Measurements from ENCODE around the gene LMBRD2.
A peak's percentile ranks its signal among the peaks of the same experiment; 100 is the strongest.
"Not testable (repeated sequence)": the region's sequence is repeated elsewhere in the genome, so short reads cannot be mapped to it uniquely, and the experiment has no call there.

Gene LMBRD2

DNA sequence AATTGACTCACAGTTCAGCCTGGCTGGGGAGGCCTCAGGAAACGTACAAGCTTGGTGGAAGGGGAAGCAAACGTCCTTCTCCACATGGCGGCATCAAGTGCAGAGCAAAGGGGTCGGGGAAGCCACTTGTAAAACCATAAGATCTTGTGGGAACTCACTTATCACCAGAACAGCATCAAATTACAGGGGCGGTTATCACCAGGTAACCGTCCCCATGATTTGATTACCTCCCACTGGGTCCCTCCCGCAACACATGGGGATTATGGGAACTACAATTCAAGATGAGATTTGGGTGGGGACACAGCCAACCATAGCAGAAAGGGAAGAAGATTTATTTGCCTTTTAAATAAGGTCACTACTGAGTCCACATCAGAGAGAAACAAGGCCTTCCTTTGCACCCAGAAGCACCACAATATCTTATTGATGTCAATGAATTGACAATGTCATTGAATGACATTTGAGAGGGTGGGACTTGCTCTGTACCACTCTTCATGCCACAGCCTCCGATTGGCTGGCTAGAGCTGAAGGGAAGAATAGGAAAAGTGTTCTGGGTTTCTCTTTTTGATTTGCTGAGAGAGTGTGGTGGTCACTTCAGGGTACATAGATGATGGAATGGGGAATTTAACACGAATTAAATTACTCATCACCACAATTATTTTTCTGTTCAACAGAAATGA, 11.3 kb upstream of the LMBRD2 start:
- no peak for DNase-seq (ENCODE audit: low read depth in 1 of 2, low spot score in 1 of 2)

- no peak for DNase-seq (ENCODE audit: low read depth in 1 of 2, low spot score in 1 of 2)
Measured at GRCh38 chr5:36161361-36161760, 9.7 kb upstream of the LMBRD2 start.

DNA sequence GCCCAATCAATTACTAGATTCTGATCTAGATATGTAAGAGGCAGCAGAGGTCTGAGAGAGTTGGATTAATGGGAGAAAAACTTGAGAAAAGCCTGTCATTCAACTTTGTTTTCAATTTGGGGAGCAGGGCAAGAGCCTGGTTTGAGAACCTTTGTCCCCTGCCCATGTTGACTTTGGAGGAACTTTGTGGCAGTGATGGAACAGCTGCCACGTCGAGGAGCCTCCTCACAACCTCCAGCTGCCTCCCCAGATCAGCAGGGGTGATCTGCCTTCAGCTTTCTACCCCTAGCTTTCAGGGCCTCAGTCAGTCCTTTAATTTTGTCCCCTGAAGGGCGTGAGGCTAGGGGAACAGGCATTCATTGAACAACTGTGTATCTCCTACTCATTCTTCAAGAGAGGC, 8.9 kb upstream of the LMBRD2 start:
- no peak for DNase-seq (ENCODE audit: low read depth in 1 of 2, low spot score in 1 of 2)

- no peak for DNase-seq (ENCODE audit: low read depth in 1 of 2, low spot score in 1 of 2)
Measured at GRCh38 chr5:36158144-36158543, 6.5 kb upstream of the LMBRD2 start.

DNA sequence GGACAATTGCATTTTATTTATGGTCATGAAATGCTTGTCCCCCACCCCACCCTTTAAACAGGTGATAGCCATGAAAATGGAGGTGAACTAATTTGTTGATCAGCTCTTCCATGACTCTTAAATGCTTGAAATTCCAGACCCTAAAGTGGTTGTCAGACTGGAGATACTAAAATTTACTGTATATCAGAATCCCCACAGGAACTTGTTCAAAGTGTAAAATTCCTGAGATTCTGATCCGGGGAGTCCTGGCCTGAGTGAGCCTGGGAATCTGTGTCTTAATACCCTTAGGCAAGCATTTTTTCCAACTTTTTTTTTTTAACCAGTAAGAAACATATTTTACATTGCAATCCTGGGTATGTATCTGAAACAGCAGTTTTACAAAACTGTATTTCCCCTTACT, 4.9 kb upstream of the LMBRD2 start:
- DNase-seq (ENCODE audit: low read depth in 1 of 2, low spot score in 1 of 2), result no peak

DNA sequence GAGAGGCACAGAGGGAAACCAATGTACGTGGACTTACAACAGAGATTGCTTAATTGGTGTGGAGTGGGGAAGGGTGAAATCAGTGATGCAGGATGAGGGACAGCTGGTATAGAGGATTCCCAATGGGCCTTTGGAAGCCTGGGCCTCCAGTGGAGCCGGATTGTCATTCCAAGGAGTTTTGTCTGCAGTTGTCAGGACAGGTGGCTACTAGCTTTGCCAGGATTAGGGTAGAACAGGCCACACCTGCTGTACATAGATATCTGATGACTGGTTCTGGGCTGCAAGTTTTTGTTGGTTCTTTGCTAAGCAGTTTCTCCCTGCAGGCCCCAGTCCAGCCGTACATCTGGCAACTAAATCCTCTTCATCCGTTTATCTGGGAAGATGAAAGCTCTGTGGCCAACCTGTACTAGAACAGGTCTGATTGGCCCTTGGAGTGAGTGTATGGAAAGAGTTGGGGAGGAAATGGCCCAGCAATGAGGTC, 4.5 kb upstream of the LMBRD2 start:
- no peak for DNase-seq (ENCODE audit: low read depth in 1 of 2, low spot score in 1 of 2)

DNA sequence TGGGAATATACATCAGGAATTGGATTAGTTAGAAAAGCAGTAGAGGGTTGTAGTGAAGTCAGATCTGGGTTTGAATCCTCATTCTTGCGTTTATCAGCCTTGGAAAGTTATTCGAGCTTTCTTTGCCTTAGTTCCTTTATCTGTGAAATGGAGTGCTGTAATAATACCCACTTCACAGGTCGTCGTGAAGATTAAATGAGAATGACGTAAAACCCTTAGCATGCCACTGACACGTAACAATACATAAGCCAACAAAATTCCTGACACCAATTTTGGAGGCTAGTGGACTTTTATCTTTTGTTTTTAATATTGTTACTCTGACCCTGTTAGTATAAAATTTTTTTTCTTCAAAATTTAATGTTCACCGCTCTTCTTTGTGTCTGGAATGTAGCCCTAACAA, 3.6 kb upstream of the LMBRD2 start:
- no peak for DNase-seq (ENCODE audit: low read depth in 1 of 2, low spot score in 1 of 2)

GRCh38 chr5:36153726-36154125, 2.0 kb upstream of the LMBRD2 start:
- DNase-seq (ENCODE audit: low read depth in 1 of 2, low spot score in 1 of 2), result no peak

GRCh38 chr5:36153298-36153677, 1.6 kb upstream of the LMBRD2 start:
- no peak for DNase-seq (ENCODE audit: low read depth in 1 of 2, low spot score in 1 of 2)

GRCh38 chr5:36152324-36153297, 924 bp upstream of the LMBRD2 start:
- no peak for DNase-seq (ENCODE audit: low read depth in 1 of 2, low spot score in 1 of 2)

GRCh38 chr5:36150676-36151433, 832 bp downstream of the LMBRD2 start:
- peak in 1 of 2 donors; percentile 10 for DNase-seq (ENCODE audit: low read depth in 1 of 2, low spot score in 1 of 2)

- DNase-seq (ENCODE audit: low read depth in 1 of 2, low spot score in 1 of 2), result no peak
Measured at GRCh38 chr5:36147681-36148080, 4.0 kb downstream of the LMBRD2 start.

DNA sequence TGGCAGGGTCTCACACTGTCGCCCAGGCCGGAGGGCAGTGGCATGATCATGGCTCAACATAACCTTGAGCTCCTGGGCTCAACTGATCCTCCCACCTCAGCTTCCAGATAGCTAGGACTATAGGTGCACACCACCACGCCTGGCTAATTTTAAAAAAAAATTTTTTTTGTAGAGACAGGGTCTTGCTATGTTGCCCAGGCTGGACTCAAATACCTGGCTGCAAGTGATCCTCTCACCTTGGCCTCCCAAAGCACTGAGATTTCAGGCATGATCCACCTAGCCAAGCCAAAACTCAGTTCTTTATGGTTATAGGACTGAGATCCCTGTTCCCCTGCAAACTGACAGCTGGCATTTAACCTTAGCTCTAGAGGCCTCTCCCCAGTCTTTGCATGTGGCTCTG, 5.3 kb downstream of the LMBRD2 start:
- no peak for DNase-seq (ENCODE audit: low read depth in 1 of 2, low spot score in 1 of 2)

DNA sequence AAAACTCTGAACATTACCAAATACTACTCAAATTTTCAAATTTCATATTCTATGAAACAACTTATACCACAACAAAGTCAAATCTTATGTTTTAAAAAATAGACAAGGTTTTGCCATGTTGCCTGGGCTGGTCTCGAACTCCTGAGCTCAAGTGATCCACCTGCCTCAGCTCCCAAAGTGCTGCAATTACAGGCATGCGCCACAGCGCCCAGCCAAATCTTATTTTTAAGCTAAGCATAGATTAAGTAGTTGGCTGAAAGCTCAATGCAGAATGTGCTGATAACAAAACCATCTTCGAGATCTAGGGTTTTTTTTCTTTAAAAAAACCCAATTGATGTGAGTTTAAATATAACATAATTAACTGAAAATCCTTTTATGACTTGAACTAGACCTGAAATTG, 6.4 kb downstream of the LMBRD2 start:
- DNase-seq (ENCODE audit: low read depth in 1 of 2, low spot score in 1 of 2), result no peak

DNA sequence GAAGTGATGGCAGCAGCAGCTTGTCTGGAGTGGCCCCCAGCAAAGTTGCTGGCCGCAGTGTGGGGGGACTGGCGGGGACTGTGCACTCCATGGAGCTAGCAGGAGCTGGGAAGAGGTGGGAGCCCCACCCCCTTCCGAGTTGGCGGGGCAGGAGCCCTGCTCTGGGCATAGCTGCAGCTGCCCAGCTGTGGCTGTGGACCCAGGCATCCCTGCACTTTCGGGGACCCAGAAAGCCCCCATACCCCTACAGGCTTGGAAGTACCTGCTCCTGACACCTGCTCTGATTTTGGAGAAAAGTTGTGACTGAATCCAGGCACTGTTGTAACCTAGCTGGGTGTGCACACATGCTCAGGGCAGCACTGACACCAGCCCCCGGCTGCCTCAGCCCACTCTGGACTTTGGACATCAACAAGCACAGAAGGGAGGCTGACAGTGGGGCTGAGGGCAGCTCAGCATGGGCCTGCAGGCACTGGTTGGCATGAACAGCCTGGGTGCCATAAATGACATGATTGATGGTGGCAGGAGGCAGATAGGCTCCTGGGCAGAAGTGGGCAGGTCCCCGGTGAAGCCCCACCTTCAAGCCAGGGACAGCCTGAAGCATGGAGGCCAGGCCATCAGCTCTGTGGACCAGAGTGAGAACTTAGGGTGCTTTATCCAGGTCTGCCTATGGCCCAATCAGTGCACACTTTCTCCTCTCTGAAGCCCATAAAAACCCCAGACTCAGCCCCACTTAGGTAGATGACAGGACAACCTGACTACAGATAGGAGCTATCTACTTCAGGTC, 12.6 kb downstream of the LMBRD2 start:
- DNase-seq (ENCODE audit: low read depth in 1 of 2, low spot score in 1 of 2), result no peak

DNA sequence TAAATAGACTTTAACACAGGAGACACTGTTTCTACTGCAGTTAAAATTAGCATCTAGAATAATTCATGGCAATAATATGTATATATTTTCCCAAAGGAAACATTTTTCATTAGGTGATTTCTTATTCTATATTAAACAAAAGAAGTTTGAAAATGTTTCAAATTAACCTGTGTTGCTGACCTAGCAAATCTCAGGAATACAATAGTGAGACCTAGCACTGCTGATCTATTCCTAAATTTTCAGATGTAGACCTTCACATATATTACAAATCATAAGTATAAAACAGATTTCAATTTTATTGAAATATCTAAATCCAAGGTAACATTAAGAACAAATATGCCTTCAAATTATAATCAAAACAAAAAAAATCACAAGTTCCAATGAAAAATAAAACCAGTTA, 15.1 kb downstream of the LMBRD2 start:
- DNase-seq (ENCODE audit: low read depth in 1 of 2, low spot score in 1 of 2), result no peak

DNA sequence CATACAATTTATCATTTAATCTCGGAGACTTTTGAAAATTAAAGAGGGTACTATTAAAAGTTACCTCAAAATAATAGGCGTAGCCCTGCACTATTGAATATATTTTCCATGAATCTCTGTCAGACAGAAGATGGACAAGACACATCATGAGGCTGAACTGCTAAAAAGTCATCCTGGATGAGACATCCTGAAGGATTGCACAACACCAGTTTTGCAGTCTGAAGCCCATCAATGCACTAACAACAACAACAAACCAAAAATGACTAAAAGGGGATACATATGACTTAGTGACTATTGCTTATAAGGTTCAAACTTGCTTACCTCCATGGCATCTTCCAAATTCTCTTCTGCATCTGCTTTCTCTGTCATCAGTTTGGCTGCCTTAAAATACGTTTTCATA, 15.7 kb downstream of the LMBRD2 start:
- no peak for DNase-seq (ENCODE audit: low read depth in 1 of 2, low spot score in 1 of 2)

DNA sequence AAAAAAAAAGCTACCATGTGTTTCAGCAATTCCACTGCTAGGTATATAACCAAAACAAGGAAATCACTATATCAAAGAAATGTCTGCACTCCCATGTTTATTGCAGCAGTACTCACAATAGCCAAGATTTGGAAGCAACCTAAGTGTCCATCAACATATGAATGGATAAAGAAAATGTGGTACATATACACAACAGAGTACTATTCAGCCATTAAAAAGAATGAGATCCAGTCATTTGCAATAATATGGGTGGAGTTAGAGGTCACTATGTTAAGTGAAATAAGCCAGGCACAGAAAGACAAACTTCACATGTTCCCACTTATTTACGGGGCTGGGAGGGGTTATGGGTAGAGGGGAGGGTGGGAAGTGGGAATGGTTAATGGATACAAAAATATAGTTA, 18.7 kb downstream of the LMBRD2 start:
- DNase-seq (ENCODE audit: low read depth in 1 of 2, low spot score in 1 of 2), result not testable (repeated sequence)

GRCh38 chr5:36129666-36130065, 22.0 kb downstream of the LMBRD2 start:
- DNase-seq (ENCODE audit: low read depth in 1 of 2, low spot score in 1 of 2), result not testable (repeated sequence)

DNA sequence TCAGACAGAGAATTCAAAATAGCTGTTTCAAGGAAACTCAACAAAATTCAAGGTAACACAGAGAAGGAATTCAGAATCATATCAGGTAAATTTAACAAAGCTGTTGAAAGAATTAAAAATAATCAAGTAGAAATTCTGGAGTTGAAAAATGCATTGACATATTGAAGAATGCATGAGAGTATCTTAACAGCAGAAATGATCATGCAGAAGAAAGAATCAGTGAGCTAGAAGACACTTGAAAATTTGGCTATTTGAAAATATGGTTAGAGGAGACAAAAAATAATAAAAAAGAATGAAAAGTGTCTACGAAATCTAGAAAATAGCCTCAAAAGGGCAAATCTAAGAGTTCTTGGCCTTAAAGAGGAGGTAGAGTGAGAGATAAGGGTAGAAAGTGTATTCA, 22.9 kb downstream of the LMBRD2 start:
- DNase-seq (ENCODE audit: low read depth in 1 of 2, low spot score in 1 of 2), result no peak

DNA sequence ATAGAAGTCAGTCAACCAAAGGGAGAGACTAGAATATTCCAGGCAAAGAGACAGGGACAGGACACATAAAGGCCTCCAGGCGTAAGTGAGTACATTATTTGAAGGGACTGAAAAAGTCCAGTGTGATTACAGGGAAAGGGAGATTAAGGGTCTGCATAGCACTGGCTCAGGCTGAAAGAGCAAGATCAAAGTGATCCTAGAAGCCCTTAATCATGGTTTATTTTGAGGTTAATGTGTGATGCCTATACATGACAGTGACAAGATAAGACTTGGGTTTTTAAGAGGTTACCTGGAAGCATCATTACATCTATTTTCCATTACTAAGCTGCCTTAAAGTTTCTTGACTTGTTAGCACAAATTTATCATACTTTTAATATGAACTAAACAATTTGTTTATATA, 25.8 kb downstream of the LMBRD2 start:
- DNase-seq (ENCODE audit: low read depth in 1 of 2, low spot score in 1 of 2), result no peak
